SU-DHL-6 (cell line): Measurements from ENCODE around the gene LPIN1.

Source experiments
- H2AFZ ChIP-seq: fragments of 200-600 bp; sonication (generic); 2 replicates; pipeline ENCODE4 v1.6.1; 2014; ENCODE audit warnings: low read depth, mild to moderate bottlenecking, moderate library complexity, mixed read lengths, antibody characterized with exemption, low read length; ENCODE audit not compliant: severe bottlenecking
- H3F3A ChIP-seq: fragments of 200-600 bp; shearing (Covaris generic); 2 replicates; pipeline ENCODE4 v1.6.0; 2016; ENCODE audit warnings: antibody characterized with exemption, mild to moderate bottlenecking; ENCODE audit not compliant: insufficient read depth
- H3K27ac ChIP-seq: fragments of 200-600 bp; sonication (generic); 2 replicates; pipeline ENCODE4 v1.5.1; 2016; ENCODE audit warnings: low read depth, mild to moderate bottlenecking, low read length, moderate library complexity, mixed read lengths
- H3K27me3 ChIP-seq: fragments of 200-600 bp; sonication (generic), shearing (Covaris generic); 2 replicates; pipeline ENCODE4 v1.6.0; 2014; ENCODE audit warnings: mild to moderate bottlenecking, low read length
- H3K36me3 ChIP-seq: fragments of 200-600 bp; sonication (generic); 2 replicates; pipeline ENCODE4 v1.6.1; 2014; ENCODE audit warnings: mild to moderate bottlenecking, low read length, mixed read lengths
- H3K4me2 ChIP-seq: fragments of 300-600, 200-600 bp; shearing (Covaris generic), sonication (generic); 2 replicates; pipeline ENCODE4 v1.6.0; 2014; ENCODE audit warnings: low read length, low read depth, mild to moderate bottlenecking; ENCODE audit not compliant: poor library complexity, severe bottlenecking
- H3K4me3 ChIP-seq: fragments of 200-600 bp; sonication (generic); 2 replicates; pipeline ENCODE4 v1.5.1; 2014; ENCODE audit warnings: antibody characterized with exemption, low read length, mild to moderate bottlenecking, mixed read lengths; ENCODE audit not compliant: insufficient read depth, poor library complexity, severe bottlenecking
- H3K79me2 ChIP-seq: fragments of 200-600 bp; sonication (generic); 2 replicates; pipeline ENCODE4 v1.6.1; 2014; ENCODE audit warnings: mild to moderate bottlenecking, low read length, moderate library complexity; ENCODE audit not compliant: insufficient read depth
- H3K9ac ChIP-seq: fragments of 200-600 bp; sonication (generic); 2 replicates; pipeline ENCODE4 v1.7.0; 2014; ENCODE audit warnings: mild to moderate bottlenecking, low read length
- H3K9me2 ChIP-seq: fragments of 200-600 bp; sonication (generic); replicated peaks from 2 replicates; pipeline ENCODE4 v1.6.1; 2014; ENCODE audit warnings: low read length; ENCODE audit not compliant: insufficient read depth
- H3K9me3 ChIP-seq: fragments of 200-600 bp; sonication (generic); 2 replicates; pipeline ENCODE4 v1.6.1; 2014; ENCODE audit warnings: low read length, mixed read lengths; ENCODE audit not compliant: insufficient read depth
- H4K20me1 ChIP-seq: fragments of 200-600 bp; sonication (generic); 2 replicates; pipeline ENCODE4 v1.6.1; 2014; ENCODE audit warnings: low read depth, mild to moderate bottlenecking, antibody characterized with exemption, low read length, moderate library complexity, mixed read lengths
- CTCF ChIP-seq: fragments of 200-600 bp; sonication (generic); IDR thresholded peaks from one replicate; pipeline ENCODE4 v1.5.1; 2017; ENCODE audit warnings: antibody characterized with exemption, mild to moderate bottlenecking, low read length, moderate library complexity; ENCODE audit not compliant: insufficient read depth, poor library complexity, severe bottlenecking
- EZH2phosphoT487 ChIP-seq: fragments of 200-600 bp; sonication (generic), shearing (Covaris generic); conservative IDR thresholded peaks from 2 replicates; pipeline ENCODE4 v1.6.1; 2018; ENCODE audit warnings: mild to moderate bottlenecking, antibody characterized with exemption, low read length, moderate library complexity, mixed read lengths

LPIN1 gene

DNA sequence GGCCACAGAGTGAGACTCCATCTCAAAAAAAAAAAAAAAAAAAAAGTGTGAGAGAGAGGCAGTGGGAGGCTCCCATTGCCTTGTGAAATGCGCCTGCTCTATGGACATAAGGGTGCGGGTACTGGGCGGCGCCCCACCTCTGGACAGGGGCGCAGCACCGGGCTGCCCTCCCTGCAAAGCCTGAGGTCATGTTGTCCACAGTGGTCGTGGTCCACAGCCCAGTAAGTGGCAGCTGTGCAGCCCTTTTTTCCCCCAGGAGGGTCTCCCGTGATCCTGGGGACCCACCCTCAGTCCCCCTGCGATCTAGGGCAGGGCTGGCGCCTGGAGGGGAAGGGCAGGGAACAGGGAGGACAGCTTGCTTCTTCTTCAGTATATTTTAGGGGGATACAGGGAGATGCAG is 37.8 kb downstream of the LPIN1 start:
- TF ChIP-seq CTCF (no peak), EZH2phosphoT487 (no peak)
- Histone ChIP-seq H3K9me2 (no peaks in the 10 kb centered on the region), H3K36me3 (peaks cover 65% of the 10 kb centered on the region), H3K27me3 (no peaks in the 10 kb centered on the region), H3K79me2 (peaks cover 10% of the 10 kb centered on the region; the same call in 1 of the 2 replicates), H4K20me1 (no peaks in the 10 kb centered on the region; the same call in 1 of the 2 replicates), H3K4me2 (no peak overlapping the region), H3F3A (peaks cover 12% of the 10 kb centered on the region; the same call in 1 of the 2 replicates), H3K27ac (no peak overlapping the region), H3K9me3 (no peaks in the 10 kb centered on the region), H2AFZ (no peak overlapping the region), H3K4me3 (no peak overlapping the region), H3K9ac (no peak overlapping the region)

- H3K9me2 ChIP-seq, result no peaks in the 10 kb centered on the region
- H3K9me3 ChIP-seq, result no peaks in the 10 kb centered on the region
- H3K36me3 ChIP-seq, result peaks cover 66% of the 10 kb centered on the region
- H2AFZ ChIP-seq, result no peak overlapping the region
- no peak overlapping the region for H3K4me2 ChIP-seq
- H3F3A ChIP-seq, result peaks cover 9% of the 10 kb centered on the region; the same call in 1 of the 2 replicates
- H3K79me2 ChIP-seq, result peaks cover 5% of the 10 kb centered on the region; the same call in 1 of the 2 replicates
- no peak overlapping the region for H3K9ac ChIP-seq
- no peak overlapping the region for H3K27ac ChIP-seq
- peak; percentile 87 for TF ChIP-seq CTCF
- no peak for TF ChIP-seq EZH2phosphoT487
- no peak overlapping the region for H3K4me3 ChIP-seq
- no peaks in the 10 kb centered on the region; the same call in 1 of the 2 replicates for H4K20me1 ChIP-seq
- no peaks in the 10 kb centered on the region for H3K27me3 ChIP-seq
Measured at GRCh38 chr2:11784747-11785610, 38.5 kb downstream of the LPIN1 start.

DNA sequence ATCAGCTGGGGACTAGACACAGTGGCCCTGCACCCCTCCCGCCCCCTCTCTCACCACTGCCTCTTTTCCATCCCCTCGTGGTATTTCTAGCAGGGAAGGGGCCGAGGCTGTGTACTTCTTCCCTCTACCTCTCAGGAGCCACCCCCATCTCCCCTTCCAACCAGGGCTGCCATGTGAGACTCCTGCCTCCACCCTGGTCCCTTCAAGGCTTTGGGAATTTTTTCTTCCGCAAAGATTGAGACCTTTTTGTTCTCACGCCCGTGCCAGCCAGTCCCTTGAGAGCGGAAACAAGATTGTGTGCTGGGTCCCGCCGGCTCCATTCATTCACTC is 39.1 kb downstream of the LPIN1 start:
- no peak overlapping the region for H3K4me2 ChIP-seq
- no peaks in the 10 kb centered on the region for H3K27me3 ChIP-seq
- H3K79me2 ChIP-seq, result peaks cover 5% of the 10 kb centered on the region; the same call in 1 of the 2 replicates
- no peak overlapping the region for H2AFZ ChIP-seq
- TF ChIP-seq EZH2phosphoT487 (no peak), CTCF (no peak)
- H3F3A ChIP-seq, result peaks cover 6% of the 10 kb centered on the region; the same call in 1 of the 2 replicates
- H4K20me1 ChIP-seq, result no peaks in the 10 kb centered on the region; the same call in 1 of the 2 replicates
- H3K9me3 ChIP-seq, result no peaks in the 10 kb centered on the region
- H3K9ac ChIP-seq, result no peak overlapping the region
- H3K4me3 ChIP-seq, result no peak overlapping the region
- H3K9me2 ChIP-seq, result no peaks in the 10 kb centered on the region
- H3K27ac ChIP-seq, result no peak overlapping the region
- peaks cover 66% of the 10 kb centered on the region for H3K36me3 ChIP-seq
